ENCODE data around the gene RANBP17.
"Not testable (repeated sequence)": the region's sequence is repeated elsewhere in the genome, so short reads cannot be mapped to it uniquely, and the experiment has no call there.

The RANBP17 gene

GRCh38 chr5:170861917-170862766, at the start of gene RANBP17:
TSS of gene RANBP17 (plus strand) at chr5:170862018.
- DNase-seq: no peak

- DNase-seq: no peak
Observed at GRCh38 chr5:170813231-170813630, 48.6 kb upstream of the RANBP17 start.

- no peak for DNase-seq
Observed at GRCh38 chr5:170817195-170817594, 44.6 kb upstream of the RANBP17 start.

GRCh38 chr5:170818232-170818631, 43.6 kb upstream of the RANBP17 start:
- DNase-seq: no peak

GRCh38 chr5:170819824-170820223, 42.0 kb upstream of the RANBP17 start:
- DNase-seq: no peak

GRCh38 chr5:170821257-170821800, 40.5 kb upstream of the RANBP17 start:
- DNase-seq: no peak

- no peak for DNase-seq
Observed at GRCh38 chr5:170826117-170826516, 35.7 kb upstream of the RANBP17 start.

- no peak for DNase-seq
Observed at GRCh38 chr5:170832241-170832640, 29.6 kb upstream of the RANBP17 start.

- DNase-seq: not testable (repeated sequence)
Observed at GRCh38 chr5:170833981-170834380, 27.8 kb upstream of the RANBP17 start.

GRCh38 chr5:170836226-170836625, 25.6 kb upstream of the RANBP17 start:
- DNase-seq: no peak

GRCh38 chr5:170843870-170844269, 17.9 kb upstream of the RANBP17 start:
- DNase-seq: no peak

GRCh38 chr5:170844651-170845050, 17.2 kb upstream of the RANBP17 start:
- DNase-seq: no peak

GRCh38 chr5:170846416-170846815, 15.4 kb upstream of the RANBP17 start:
- no peak for DNase-seq

GRCh38 chr5:170846846-170847245, 15.0 kb upstream of the RANBP17 start:
- no peak for DNase-seq

GRCh38 chr5:170848033-170848432, 13.8 kb upstream of the RANBP17 start:
- DNase-seq: no peak

- no peak for DNase-seq
Observed at GRCh38 chr5:170849374-170849773, 12.4 kb upstream of the RANBP17 start.

- no peak for DNase-seq
Observed at GRCh38 chr5:170854566-170854965, 7.3 kb upstream of the RANBP17 start.

- DNase-seq: no peak
Observed at GRCh38 chr5:170857066-170857465, 4.8 kb upstream of the RANBP17 start.

- DNase-seq: no peak
Observed at GRCh38 chr5:170860415-170860814, 1.4 kb upstream of the RANBP17 start.

- DNase-seq: no peak
Observed at GRCh38 chr5:170860818-170861666, 776 bp upstream of the RANBP17 start.

GRCh38 chr5:170861667-170861916, 226 bp upstream of the RANBP17 start:
- no peak for DNase-seq

GRCh38 chr5:170863646-170864045, 1.8 kb downstream of the RANBP17 start:
- DNase-seq: no peak

GRCh38 chr5:170865622-170866021, 3.8 kb downstream of the RANBP17 start:
- no peak for DNase-seq

GRCh38 chr5:170867825-170868224, 6.0 kb downstream of the RANBP17 start:
- no peak for DNase-seq

Data from activated naive CD4-positive, alpha-beta T cell treated with anti-CD3 and anti-CD28 coated beads, Interleukin-2, amount 50 U/mL, for 16 hours (primary cell).